SJCRH30 (cell line): ENCODE results near the gene HEXIM1. TPM values are rescaled to one million over a fixed set of nuclear protein-coding genes. Genes with fewer than 3 reads are reported as not detected.

Experiments used
- DNase-seq, 2 experiments: peaks; one replicate each; pipeline ENCODE4 v3.0.0-alpha.2; 2015 to 2020
- H3K27ac ChIP-seq: fragments of 250-450 bp; sonication (Bioruptor Pico); 2 replicates; pipeline ENCODE4 v1.5.1; 2020; ENCODE audit warnings: mild to moderate bottlenecking, moderate library complexity
- H3K27me3 ChIP-seq: fragments of 250-450 bp; sonication (Bioruptor Pico); 2 replicates; pipeline ENCODE4 v1.5.1; 2020; ENCODE audit warnings: mild to moderate bottlenecking, moderate library complexity
- H3K36me3 ChIP-seq: fragments of 250-450 bp; sonication (Bioruptor Pico); 2 replicates; pipeline ENCODE4 v1.5.1; 2020; ENCODE audit warnings: mild to moderate bottlenecking, moderate library complexity
- H3K4me1 ChIP-seq: fragments of 250-450 bp; sonication (Bioruptor Pico); 2 replicates; pipeline ENCODE4 v1.5.1; 2020; ENCODE audit warnings: mild to moderate bottlenecking, moderate library complexity
- H3K4me3 ChIP-seq: fragments of 250-450 bp; sonication (Bioruptor Pico); 2 replicates; pipeline ENCODE4 v1.5.1; 2020; ENCODE audit warnings: mild to moderate bottlenecking, moderate library complexity
- H3K9me3 ChIP-seq: fragments of 250-450 bp; sonication (Bioruptor Pico); replicated peaks from 2 replicates; pipeline ENCODE4 v1.5.1; 2020; ENCODE audit warnings: mild to moderate bottlenecking, moderate library complexity
- total RNA-seq: library from RNA; depleted of rRNA; stranded (reverse); fragments of >200 nt; shearing (Covaris generic); gene quantifications from 2 replicates; pipeline ENCODE4 v1.2.3, GENCODE V29; 2014; rRNA removed

The HEXIM1 gene
- 9.7 and 10.5 TPM in 2 replicates for total RNA-seq

DNA sequence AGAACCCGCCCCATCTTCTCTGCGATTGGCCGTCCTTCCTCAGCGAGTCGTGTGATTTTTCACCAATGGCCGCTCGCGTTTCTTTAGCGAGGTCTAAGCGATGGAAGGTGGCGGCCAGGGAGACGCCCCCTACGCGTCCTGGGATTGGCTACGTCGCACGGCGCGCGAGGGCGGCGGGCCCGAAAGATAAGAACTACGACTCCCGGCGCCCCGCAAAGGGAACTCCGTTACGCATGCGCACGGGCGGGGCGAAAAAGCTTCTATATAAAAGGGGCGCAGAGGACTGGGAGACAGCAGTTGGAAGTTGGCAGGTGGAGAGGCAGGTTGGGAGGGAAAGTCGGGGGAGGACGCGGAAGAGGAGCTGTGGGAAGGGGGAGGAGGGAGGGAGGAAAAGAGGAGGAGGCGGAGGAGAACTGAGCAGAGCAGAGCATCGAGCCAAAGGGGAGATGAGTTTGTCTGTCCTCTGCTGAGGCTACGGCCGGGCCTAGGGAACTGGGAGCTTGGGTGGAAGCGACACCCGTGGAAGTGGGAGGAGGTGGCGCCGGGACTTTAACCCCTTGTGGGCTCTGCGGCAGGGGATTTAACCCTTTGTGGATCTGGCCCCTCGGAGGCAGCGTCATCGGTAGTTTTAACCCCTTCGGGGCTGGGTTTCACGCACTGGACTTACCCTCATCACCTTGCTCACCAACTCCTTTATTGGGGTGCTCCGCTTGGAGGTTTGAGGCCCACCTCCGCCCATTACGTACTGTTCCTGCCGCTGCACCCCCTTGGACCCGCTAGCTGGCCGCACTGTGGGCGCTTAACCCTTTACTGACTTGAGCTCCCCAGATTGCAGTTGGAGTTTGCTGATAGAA, at the start of gene HEXIM1:
Gene HEXIM1 (plus strand): TSS at position 293 of the 854 bp plus-strand sequence. CDS start 716 bp downstream, outside the sequence.
- Histone ChIP-seq H3K4me3 (peak within 1 kb of the TSS; percentile 80), H3K9me3 (no peaks in the 10 kb centered on the region), H3K36me3 (no peaks in the 10 kb centered on the region), H3K27ac (peak within 1 kb of the TSS; percentile 98), H3K4me1 (peaks cover 16% of the 10 kb centered on the region; the same call in 1 of the 2 replicates), H3K27me3 (no peaks in the 10 kb centered on the region)
- DNase-seq: peak; percentile 99 to 100

GRCh38 chr17:45098869-45099616, 49.2 kb upstream of the HEXIM1 start:
- Histone ChIP-seq H3K4me1 (no peaks in the 10 kb centered on the region), H3K36me3 (peaks cover 91% of the 10 kb centered on the region), H3K27ac (no peak overlapping the region), H3K4me3 (no peak overlapping the region), H3K27me3 (no peaks in the 10 kb centered on the region), H3K9me3 (no peaks in the 10 kb centered on the region)
- DNase-seq: peak; percentile 81 to 90

DNA sequence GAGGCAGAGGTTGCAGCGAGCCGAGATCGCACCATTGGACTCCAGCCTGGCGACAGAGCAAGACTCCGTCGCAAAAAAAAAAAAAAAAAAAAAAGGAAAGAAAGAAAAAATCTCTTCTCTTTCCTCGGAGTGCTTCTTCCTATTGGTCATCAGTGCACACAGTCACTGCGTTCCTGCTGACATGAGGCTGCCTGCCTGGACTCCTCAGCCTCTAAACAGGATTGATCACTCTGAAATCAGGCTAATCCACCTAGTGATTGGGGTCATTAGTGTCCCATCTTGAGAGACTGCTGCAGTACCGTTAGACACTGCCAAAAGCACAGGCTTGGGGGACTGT, 46.8 kb upstream of the HEXIM1 start:
- H3K27ac ChIP-seq: no peak overlapping the region
- H3K4me1 ChIP-seq: no peaks in the 10 kb centered on the region
- no peaks in the 10 kb centered on the region for H3K9me3 ChIP-seq
- no peak for DNase-seq
- H3K4me3 ChIP-seq: no peak overlapping the region
- no peaks in the 10 kb centered on the region for H3K27me3 ChIP-seq
- H3K36me3 ChIP-seq: peaks cover 82% of the 10 kb centered on the region

- DNase-seq: no peak
- Histone ChIP-seq H3K27me3 (no peaks in the 10 kb centered on the region), H3K9me3 (no peaks in the 10 kb centered on the region), H3K36me3 (peaks cover 76% of the 10 kb centered on the region), H3K4me1 (no peaks in the 10 kb centered on the region), H3K27ac (no peak overlapping the region), H3K4me3 (no peak overlapping the region)
Measured at GRCh38 chr17:45101883-45102811, 46.1 kb upstream of the HEXIM1 start.

- no peak for DNase-seq
- no peaks in the 10 kb centered on the region for H3K4me1 ChIP-seq
- H3K36me3 ChIP-seq: peaks cover 74% of the 10 kb centered on the region
- H3K9me3 ChIP-seq: no peaks in the 10 kb centered on the region
- no peak overlapping the region for H3K4me3 ChIP-seq
- no peaks in the 10 kb centered on the region for H3K27me3 ChIP-seq
- H3K27ac ChIP-seq: no peak overlapping the region
Measured at GRCh38 chr17:45102856-45103255, 45.4 kb upstream of the HEXIM1 start.

DNA sequence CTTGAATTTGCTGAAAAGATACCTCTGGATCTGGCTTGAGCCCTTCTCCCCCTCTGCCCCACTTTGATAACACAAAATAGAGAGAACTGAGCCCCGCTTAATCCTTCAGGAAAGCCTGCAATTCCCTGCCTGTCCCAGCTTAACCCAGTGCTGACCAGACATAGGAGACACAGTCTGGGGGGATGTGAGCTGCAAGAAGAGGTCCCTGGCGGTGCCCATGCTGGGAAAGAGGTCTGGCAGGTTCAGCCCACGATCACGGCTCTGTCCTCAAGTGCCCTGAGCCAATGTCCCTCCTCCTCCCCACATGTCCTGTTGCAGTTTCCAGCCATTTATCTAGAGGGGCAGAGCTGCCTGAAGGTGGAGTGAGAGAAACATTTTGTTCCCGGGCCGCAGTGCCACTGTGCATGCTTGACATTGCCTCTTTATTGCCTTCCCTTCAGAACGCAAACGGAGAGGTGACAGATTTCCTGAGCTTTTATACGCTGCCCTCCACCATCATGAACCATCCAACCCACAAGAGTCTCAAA, 44.9 kb upstream of the HEXIM1 start:
- H3K4me1 ChIP-seq: no peaks in the 10 kb centered on the region
- H3K27me3 ChIP-seq: no peaks in the 10 kb centered on the region
- H3K36me3 ChIP-seq: peaks cover 69% of the 10 kb centered on the region
- no peak for DNase-seq
- H3K4me3 ChIP-seq: no peak overlapping the region
- no peak overlapping the region for H3K27ac ChIP-seq
- no peaks in the 10 kb centered on the region for H3K9me3 ChIP-seq

- H3K36me3 ChIP-seq: peaks cover 69% of the 10 kb centered on the region
- H3K27ac ChIP-seq: no peak overlapping the region
- H3K4me1 ChIP-seq: no peaks in the 10 kb centered on the region
- no peaks in the 10 kb centered on the region for H3K9me3 ChIP-seq
- H3K4me3 ChIP-seq: no peak overlapping the region
- H3K27me3 ChIP-seq: no peaks in the 10 kb centered on the region
- no peak for DNase-seq
Measured at GRCh38 chr17:45104029-45104428, 44.2 kb upstream of the HEXIM1 start.

DNA sequence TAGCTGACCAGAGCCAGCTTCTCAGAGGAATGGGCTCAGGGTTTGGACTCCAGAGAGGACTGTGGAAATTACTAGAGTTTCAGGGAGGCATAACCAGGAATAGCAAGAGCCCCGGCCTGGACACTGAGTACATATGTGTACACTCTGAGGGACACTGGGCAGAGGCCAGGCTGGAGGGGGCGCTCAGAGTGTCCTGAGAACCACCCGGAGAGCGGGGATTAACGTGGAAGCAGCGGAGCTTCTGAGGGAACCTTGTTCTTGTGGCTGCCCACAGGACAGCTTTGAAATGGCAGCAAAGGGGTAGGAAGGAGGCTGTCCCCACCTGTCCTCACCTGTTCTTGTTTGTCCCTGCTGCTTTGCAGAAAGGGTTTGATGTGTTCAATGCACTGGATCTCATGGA, 43.8 kb upstream of the HEXIM1 start:
- H3K4me3 ChIP-seq: no peak overlapping the region
- no peaks in the 10 kb centered on the region for H3K27me3 ChIP-seq
- peaks cover 69% of the 10 kb centered on the region for H3K36me3 ChIP-seq
- no peaks in the 10 kb centered on the region for H3K9me3 ChIP-seq
- H3K4me1 ChIP-seq: no peaks in the 10 kb centered on the region
- no peak overlapping the region for H3K27ac ChIP-seq
- DNase-seq: no peak

- peaks cover 63% of the 10 kb centered on the region for H3K36me3 ChIP-seq
- no peak for DNase-seq
- no peaks in the 10 kb centered on the region for H3K9me3 ChIP-seq
Measured at GRCh38 chr17:45104907-45105624, 43.2 kb upstream of the HEXIM1 start.

DNA sequence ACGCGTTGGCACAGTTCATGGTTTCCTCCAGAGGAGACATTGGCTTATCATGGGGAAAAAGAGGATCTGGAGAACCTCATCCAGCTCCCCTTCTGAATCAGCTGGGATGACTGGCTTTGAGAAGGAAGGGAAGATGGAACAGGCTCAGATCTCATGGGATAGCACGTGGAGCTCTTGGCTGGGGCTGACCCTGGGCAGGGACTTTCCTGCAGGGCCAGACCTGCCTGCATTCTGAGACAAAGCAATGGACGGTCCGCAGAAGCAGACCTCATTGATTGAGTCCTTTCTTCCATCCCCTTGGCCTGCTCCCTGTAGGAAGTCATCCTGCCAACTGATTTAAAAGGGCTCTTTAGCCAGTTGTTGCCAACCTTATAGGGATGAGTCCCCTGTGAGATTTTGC, 42.2 kb upstream of the HEXIM1 start:
- H3K27me3 ChIP-seq: no peaks in the 10 kb centered on the region
- DNase-seq: no peak
- no peak overlapping the region for H3K27ac ChIP-seq
- no peaks in the 10 kb centered on the region for H3K4me1 ChIP-seq
- H3K4me3 ChIP-seq: no peak overlapping the region
- H3K9me3 ChIP-seq: no peaks in the 10 kb centered on the region
- peaks cover 57% of the 10 kb centered on the region for H3K36me3 ChIP-seq

More at GRCh38 chr17:45104907-45105624, 43.2 kb upstream of the HEXIM1 start:
- Histone ChIP-seq H3K4me3 (no peak overlapping the region), H3K4me1 (no peaks in the 10 kb centered on the region), H3K27me3 (no peaks in the 10 kb centered on the region), H3K27ac (no peak overlapping the region)

- H3K4me1 ChIP-seq: no peaks in the 10 kb centered on the region
- no peaks in the 10 kb centered on the region for H3K9me3 ChIP-seq
- no peak for DNase-seq
- H3K4me3 ChIP-seq: no peak overlapping the region
- no peak overlapping the region for H3K27ac ChIP-seq
- H3K27me3 ChIP-seq: no peaks in the 10 kb centered on the region
- peaks cover 54% of the 10 kb centered on the region for H3K36me3 ChIP-seq
Measured at GRCh38 chr17:45106582-45106981, 41.7 kb upstream of the HEXIM1 start.

DNA sequence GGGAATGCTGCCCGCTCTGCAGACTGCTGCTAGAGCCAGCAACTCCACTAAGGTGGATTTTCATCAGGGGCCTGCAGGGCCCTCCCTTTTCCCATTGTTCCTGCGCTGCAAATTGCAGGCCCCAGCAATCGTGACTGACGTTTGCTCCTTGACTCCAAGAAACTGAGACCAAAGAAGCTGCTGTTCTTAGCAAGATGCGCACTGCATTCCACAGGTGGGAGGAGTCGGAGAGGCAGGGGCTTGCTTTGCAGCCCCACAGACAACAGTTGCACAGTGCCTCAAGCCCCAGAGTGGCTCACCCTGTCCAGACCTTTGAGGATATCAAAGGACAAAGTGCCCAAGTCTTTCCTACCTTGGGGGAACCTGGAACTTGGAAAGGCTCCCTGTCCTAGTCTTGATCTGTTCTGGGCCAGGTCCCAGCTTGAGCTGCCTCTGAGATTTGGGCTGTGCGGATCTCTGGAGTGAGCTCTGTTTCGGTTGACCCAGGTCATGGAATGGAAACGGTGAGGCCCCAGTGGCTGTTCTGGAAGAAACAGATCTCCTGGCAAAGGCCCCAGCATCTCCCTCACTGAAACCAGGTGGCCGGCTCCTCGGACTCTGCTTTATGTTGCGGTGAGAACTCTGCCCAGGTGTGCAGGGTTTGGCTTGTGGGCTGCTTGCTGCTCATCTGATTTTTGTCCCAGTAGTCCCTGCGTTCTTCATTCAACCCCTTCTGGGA, 40.8 kb upstream of the HEXIM1 start:
- no peaks in the 10 kb centered on the region for H3K4me1 ChIP-seq
- H3K36me3 ChIP-seq: peaks cover 45% of the 10 kb centered on the region
- no peak overlapping the region for H3K4me3 ChIP-seq
- H3K27ac ChIP-seq: no peak overlapping the region
- no peaks in the 10 kb centered on the region for H3K9me3 ChIP-seq
- H3K27me3 ChIP-seq: no peaks in the 10 kb centered on the region
- DNase-seq: no peak

DNA sequence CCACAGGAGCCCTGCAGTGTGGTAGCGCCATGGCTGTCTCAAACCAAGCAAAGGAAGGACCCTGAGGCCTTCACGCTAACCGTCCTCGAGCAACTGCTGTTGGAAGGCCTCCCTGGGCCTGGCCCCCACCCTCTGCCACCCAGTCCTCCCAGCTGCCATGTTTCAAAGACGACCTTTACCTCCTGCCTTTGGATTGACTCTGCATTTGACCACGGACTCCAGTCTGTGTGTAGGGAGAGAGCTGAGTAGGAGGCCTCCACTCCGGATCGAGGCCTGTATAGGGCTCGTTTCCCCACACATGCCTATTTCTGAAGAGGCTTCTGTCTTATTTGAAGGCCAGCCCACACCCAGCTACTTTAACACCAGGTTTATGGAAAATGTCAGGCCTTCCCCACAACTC, 40.2 kb upstream of the HEXIM1 start:
- peaks cover 39% of the 10 kb centered on the region for H3K36me3 ChIP-seq
- no peak overlapping the region for H3K4me3 ChIP-seq
- no peaks in the 10 kb centered on the region for H3K9me3 ChIP-seq
- no peaks in the 10 kb centered on the region for H3K4me1 ChIP-seq
- no peak for DNase-seq
- H3K27me3 ChIP-seq: no peaks in the 10 kb centered on the region
- no peak overlapping the region for H3K27ac ChIP-seq
